Endothelial cell of umbilical vein (primary cell): ENCODE data around the gene SPO11. TPM values are rescaled to one million over a fixed set of nuclear protein-coding genes. Genes with fewer than 3 reads are reported as not detected.

Source experiments
- BruUV-seq: library from RNA; stranded (reverse); fragments of 400-500 nt; replicated peaks from 2 replicates; lab custom pipeline; 2021; lab: Mats Ljungman, UMichigan
- CTCF ChIA-PET: fragments of 300-600, 350-600 bp; sonication (Branson Sonifier 250); formaldehyde crosslinking; loops from one replicate; lab custom pipeline; 2021; ENCODE audit warnings: antibody characterized with exemption, inconsistent platforms; lab: Charles Lee
- POLR2A ChIA-PET: fragments of 300-600, 350-600 bp; sonication (Branson Sonifier 250); formaldehyde crosslinking; loops from one replicate; lab custom pipeline; 2021; ENCODE audit warnings: antibody characterized with exemption, inconsistent platforms; lab: Charles Lee
- DNase-seq: peaks from one replicate; pipeline ENCODE4 v3.0.0-alpha.2; 2011; ENCODE audit warnings: low read depth, low spot score
- FAIRE-seq: peaks from 2 replicates; lab custom pipeline; 2011; peaks lifted over from hg19 to GRCh38; lab: Jason Lieb, UNC
- H2AFZ ChIP-seq: 2 replicates; pipeline ENCODE4 v1.6.0; 2012; ENCODE audit warnings: low read depth, low read length, control low read depth, inconsistent platforms
- H3K27ac ChIP-seq: 2 replicates; pipeline ENCODE4 v1.5.1; 2011; ENCODE audit warnings: low read depth, mild to moderate bottlenecking, control low read depth, low read length, moderate library complexity; ENCODE audit not compliant: insufficient read depth
- H3K27me3 ChIP-seq, 2 experiments: 2 replicates each; pipeline versions ENCODE4 v1.6.0 to v1.6.1; 2011; ENCODE audit warnings: low read length in 2 of 2, mixed read lengths in 1 of 2; ENCODE audit not compliant: control insufficient read depth in 2 of 2, insufficient read depth in 2 of 2
- H3K36me3 ChIP-seq, 2 experiments: 2 replicates in 1 of 2; 3 replicates in 1 of 2; pipeline ENCODE4 v1.5.1; 2011; ENCODE audit warnings: low read length in 2 of 2, mild to moderate bottlenecking in 1 of 2, moderate library complexity in 1 of 2; ENCODE audit not compliant: control insufficient read depth in 2 of 2, insufficient read depth in 2 of 2; ENCODE audit errors: extremely low read depth in 1 of 2
- H3K4me1 ChIP-seq: 3 replicates; pipeline ENCODE4 v1.5.1; 2011; ENCODE audit warnings: mild to moderate bottlenecking, low read length; ENCODE audit not compliant: control insufficient read depth, insufficient read depth; ENCODE audit errors: extremely low read depth
- H3K4me2 ChIP-seq: 2 replicates; pipeline ENCODE4 v1.6.1; 2011; ENCODE audit warnings: low read length, control low read depth, mixed read lengths; ENCODE audit not compliant: insufficient read depth
- H3K4me3 ChIP-seq, 3 experiments: fragments of 200-600 bp in 1 of 3; sonication (generic), shearing (Covaris generic) in 1 of 3; replicated peaks in 1 of 3; 2 replicates each; pipeline ENCODE4 v1.5.1; 2011 to 2016; ENCODE audit warnings: control low read depth in 3 of 3, low read length in 3 of 3, mild to moderate bottlenecking in 2 of 3, inconsistent platforms in 1 of 3, low read depth in 1 of 3, moderate library complexity in 1 of 3; ENCODE audit not compliant: insufficient read depth in 1 of 3
- H3K79me2 ChIP-seq: 2 replicates; pipeline ENCODE4 v1.6.0; 2012; ENCODE audit warnings: low read length, inconsistent platforms; ENCODE audit not compliant: control insufficient read depth, insufficient read depth
- H3K9ac ChIP-seq: replicated peaks from 2 replicates; pipeline ENCODE3; 2011; ENCODE audit warnings: low read length, control low read depth; ENCODE audit not compliant: insufficient read depth; ENCODE audit errors: extremely low read depth
- H3K9me1 ChIP-seq: replicated peaks from 3 replicates; pipeline ENCODE4 v1.6.0; 2011; ENCODE audit warnings: mild to moderate bottlenecking, low read length; ENCODE audit not compliant: control insufficient read depth, insufficient read depth; ENCODE audit errors: extremely low read depth
- H3K9me3 ChIP-seq: replicated peaks from 2 replicates; pipeline ENCODE4 v1.5.1; 2012; ENCODE audit warnings: low read length, inconsistent platforms; ENCODE audit not compliant: control insufficient read depth, insufficient read depth
- H4K20me1 ChIP-seq: replicated peaks from 2 replicates; pipeline ENCODE3; 2011; ENCODE audit warnings: mild to moderate bottlenecking, low read length; ENCODE audit not compliant: control insufficient read depth, insufficient read depth; ENCODE audit errors: extremely low read depth
- EZH2 ChIP-seq: IDR thresholded peaks from 2 replicates; pipeline ENCODE4 v1.6.1; 2012; ENCODE audit warnings: borderline replicate concordance, low read depth, mild to moderate bottlenecking, moderate library complexity, low read length, inconsistent platforms; ENCODE audit not compliant: severe bottlenecking
- FOS ChIP-seq: IDR thresholded peaks from 2 replicates; pipeline ENCODE4 v1.6.1; 2011; ENCODE audit warnings: mild to moderate bottlenecking, low read length, moderate library complexity, borderline replicate concordance; ENCODE audit not compliant: insufficient read depth
- GATA2 ChIP-seq: IDR thresholded peaks from 2 replicates; pipeline ENCODE4 v1.7.0; 2011; ENCODE audit warnings: low read depth, mild to moderate bottlenecking, moderate library complexity, mixed read lengths, low read length; ENCODE audit not compliant: insufficient read length, insufficient read depth
- JUN ChIP-seq: IDR thresholded peaks from 2 replicates; pipeline ENCODE4 v1.6.1; 2011; ENCODE audit warnings: borderline replicate concordance, low read depth; ENCODE audit not compliant: insufficient read length, insufficient read depth
- MYC ChIP-seq: IDR thresholded peaks from one replicate; pipeline ENCODE4 v1.6.1; 2011; ENCODE audit warnings: mild to moderate bottlenecking, low read depth, low read length
- POLR2A ChIP-seq: IDR thresholded peaks from 2 replicates; pipeline ENCODE4 v1.6.1; 2012; ENCODE audit warnings: low read depth, mild to moderate bottlenecking, control low read depth, low read length
- POLR2AphosphoS5 ChIP-seq: IDR thresholded peaks from 2 replicates; pipeline ENCODE4 v1.6.1; 2012; ENCODE audit warnings: low read depth, mild to moderate bottlenecking, control low read depth, low read length, moderate library complexity; ENCODE audit not compliant: insufficient read depth
- dilution Hi-C: fragments of 300-500 bp; cut with MboI; formaldehyde crosslinking; loops from one replicate; pipeline ENCODE4 v1.15.0; 2019; ENCODE audit warnings: low sequenced_read_pairs; ENCODE audit not compliant: extremely low pct_ligation_motif_present
- intact Hi-C: fragments of 100-400 bp; cut with micrococcal nuclease; formaldehyde crosslinking; loops from one replicate; pipeline ENCODE4 v1.10.0; 2022
- polyA plus RNA-seq, 4 experiments: library from polyadenylated mRNA; depleted of rRNA in 3 of 4; stranded (reverse) in 3 of 4; unstranded in 1 of 4; fragments of >200 nt; gene quantifications; 2 replicates each; pipeline versions ENCODE4 v1.2.1 to v1.2.3, GENCODE V29; 2011 to 2012; ENCODE audit warnings: missing spikeins in 1 of 4
- total RNA-seq: library from RNA; stranded (reverse); gene quantifications from 2 replicates; pipeline ENCODE4 v1.2.3, GENCODE V29; 2021
- TF ChIP-seq, protein P1 (sequence below), 2 donors: IDR thresholded peaks; 1 replicate in 1 of 2; 2 replicates in 1 of 2; pipeline ENCODE4 v1.5.1; 2011; ENCODE audit warnings: low read length in 2 of 2, mild to moderate bottlenecking in 2 of 2, moderate library complexity in 2 of 2, control low read depth in 1 of 2, inconsistent platforms in 1 of 2, low read depth in 1 of 2; ENCODE audit not compliant: insufficient read depth in 1 of 2; ENCODE audit errors: extremely low read depth in 1 of 2
- TF ChIP-seq, protein P2 (sequence below): IDR thresholded peaks from 2 replicates; pipeline ENCODE4 v1.6.1; 2011; ENCODE audit not compliant: insufficient read depth, insufficient read length

The SPO11 gene
- total and polyA plus RNA-seq, 2 donors (not counting 3 experiments of a cell fraction or from before 2014, with no cell fraction given): not detected

- DNase-seq (no peak), FAIRE-seq (no peak)
- BruUV-seq: no TSS peak
- H4K20me1 ChIP-seq: no peaks in the 10 kb centered on the region
- no peak overlapping the region for H3K4me2 ChIP-seq
- CTCF ChIA-PET: interaction anchor here (0.7 to 7.3 kb wide), 4 partner anchors 12 to 120 kb away, joined by 3 to 86 read pairs (median 9); partner anchors contain the start of gene RBM38
- dilution Hi-C loops (no loop called here), intact Hi-C loops (no loop called here)
- TF ChIP-seq GATA2 (no peak), POLR2A (no peak), JUN (no peak), MYC (no peak), FOS (no peak), POLR2AphosphoS5 (no peak), EZH2 (no peak)
- TF ChIP-seq, protein P1, sequence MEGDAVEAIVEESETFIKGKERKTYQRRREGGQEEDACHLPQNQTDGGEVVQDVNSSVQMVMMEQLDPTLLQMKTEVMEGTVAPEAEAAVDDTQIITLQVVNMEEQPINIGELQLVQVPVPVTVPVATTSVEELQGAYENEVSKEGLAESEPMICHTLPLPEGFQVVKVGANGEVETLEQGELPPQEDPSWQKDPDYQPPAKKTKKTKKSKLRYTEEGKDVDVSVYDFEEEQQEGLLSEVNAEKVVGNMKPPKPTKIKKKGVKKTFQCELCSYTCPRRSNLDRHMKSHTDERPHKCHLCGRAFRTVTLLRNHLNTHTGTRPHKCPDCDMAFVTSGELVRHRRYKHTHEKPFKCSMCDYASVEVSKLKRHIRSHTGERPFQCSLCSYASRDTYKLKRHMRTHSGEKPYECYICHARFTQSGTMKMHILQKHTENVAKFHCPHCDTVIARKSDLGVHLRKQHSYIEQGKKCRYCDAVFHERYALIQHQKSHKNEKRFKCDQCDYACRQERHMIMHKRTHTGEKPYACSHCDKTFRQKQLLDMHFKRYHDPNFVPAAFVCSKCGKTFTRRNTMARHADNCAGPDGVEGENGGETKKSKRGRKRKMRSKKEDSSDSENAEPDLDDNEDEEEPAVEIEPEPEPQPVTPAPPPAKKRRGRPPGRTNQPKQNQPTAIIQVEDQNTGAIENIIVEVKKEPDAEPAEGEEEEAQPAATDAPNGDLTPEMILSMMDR (IDR thresholded peaks at IDR 0.05; ENCODE audit: extremely low read depth in 1 of 2, insufficient read depth in 1 of 2, low read depth in 1 of 2, low read length in 2 of 2): no peak
- TF ChIP-seq, protein P2, sequence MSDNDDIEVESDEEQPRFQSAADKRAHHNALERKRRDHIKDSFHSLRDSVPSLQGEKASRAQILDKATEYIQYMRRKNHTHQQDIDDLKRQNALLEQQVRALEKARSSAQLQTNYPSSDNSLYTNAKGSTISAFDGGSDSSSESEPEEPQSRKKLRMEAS: no peak
- no peaks in the 10 kb centered on the region for H3K27me3 ChIP-seq
- H3K36me3 ChIP-seq: peaks cover 9 to 28% of the 10 kb centered on the region in 2 experiments
- POLR2A ChIA-PET: no interaction called here
- H3K4me3 ChIP-seq: no peak overlapping the region
- H3K79me2 ChIP-seq: no peaks in the 10 kb centered on the region
- no peak overlapping the region for H3K9ac ChIP-seq
- no peak overlapping the region for H2AFZ ChIP-seq
- no peaks in the 10 kb centered on the region for H3K9me3 ChIP-seq
- no peak overlapping the region for H3K27ac ChIP-seq
- no peaks in the 10 kb centered on the region for H3K4me1 ChIP-seq
- H3K9me1 ChIP-seq: no peaks in the 10 kb centered on the region
These were observed 49.2 kb downstream of the SPO11 start for GRCh38 chr20:57378646-57379262.
